ENCODE measurements around the gene HINFP.
A peak's percentile ranks its signal among the peaks of the same experiment; 100 is the strongest.
"Not testable (repeated sequence)": the region's sequence is repeated elsewhere in the genome, so short reads cannot be mapped to it uniquely, and the experiment has no call there.

Gene HINFP

GRCh38 chr11:119130662-119131061 lies 9.3 kb downstream of the HINFP start:
- H3K79me2 ChIP-seq (ENCODE audit: insufficient read depth, low read length): peaks cover 3% of the 10 kb centered on the region
- TF ChIP-seq, protein P1, sequence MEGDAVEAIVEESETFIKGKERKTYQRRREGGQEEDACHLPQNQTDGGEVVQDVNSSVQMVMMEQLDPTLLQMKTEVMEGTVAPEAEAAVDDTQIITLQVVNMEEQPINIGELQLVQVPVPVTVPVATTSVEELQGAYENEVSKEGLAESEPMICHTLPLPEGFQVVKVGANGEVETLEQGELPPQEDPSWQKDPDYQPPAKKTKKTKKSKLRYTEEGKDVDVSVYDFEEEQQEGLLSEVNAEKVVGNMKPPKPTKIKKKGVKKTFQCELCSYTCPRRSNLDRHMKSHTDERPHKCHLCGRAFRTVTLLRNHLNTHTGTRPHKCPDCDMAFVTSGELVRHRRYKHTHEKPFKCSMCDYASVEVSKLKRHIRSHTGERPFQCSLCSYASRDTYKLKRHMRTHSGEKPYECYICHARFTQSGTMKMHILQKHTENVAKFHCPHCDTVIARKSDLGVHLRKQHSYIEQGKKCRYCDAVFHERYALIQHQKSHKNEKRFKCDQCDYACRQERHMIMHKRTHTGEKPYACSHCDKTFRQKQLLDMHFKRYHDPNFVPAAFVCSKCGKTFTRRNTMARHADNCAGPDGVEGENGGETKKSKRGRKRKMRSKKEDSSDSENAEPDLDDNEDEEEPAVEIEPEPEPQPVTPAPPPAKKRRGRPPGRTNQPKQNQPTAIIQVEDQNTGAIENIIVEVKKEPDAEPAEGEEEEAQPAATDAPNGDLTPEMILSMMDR (conservative IDR thresholded peaks at IDR 0.05; ENCODE audit: low read length): no peak
- TF ChIP-seq EZH2phosphoT487 (IDR thresholded peaks at IDR 0.05; ENCODE audit: borderline replicate concordance): no peak
- no peaks in the 10 kb centered on the region for H3K9me3 ChIP-seq (ENCODE audit: insufficient read depth, low read depth, low read length)
- peaks cover 27% of the 10 kb centered on the region; the same call in 1 of the 2 replicates for H3K36me3 ChIP-seq (ENCODE audit: insufficient read depth, low read length)
- H4K20me1 ChIP-seq (ENCODE audit: insufficient read depth, low read length, poor library complexity, severe bottlenecking): no peaks in the 10 kb centered on the region
- no peaks in the 10 kb centered on the region for H3K9me2 ChIP-seq (replicated peaks; ENCODE audit: low read depth, low read length)
- H3K4me2 ChIP-seq (ENCODE audit: low read depth, low read length, poor library complexity, severe bottlenecking): no peak overlapping the region
- H3K4me3 ChIP-seq (ENCODE audit: low read length, poor library complexity, severe bottlenecking): no peak overlapping the region
- no peak overlapping the region for H3K9ac ChIP-seq (ENCODE audit: low read depth, low read length, poor library complexity, severe bottlenecking)
- no peak overlapping the region for H2AFZ ChIP-seq (ENCODE audit: low read length)
- no peaks in the 10 kb centered on the region for H3F3A ChIP-seq (ENCODE audit: low read depth)
- no peaks in the 10 kb centered on the region for H3K27me3 ChIP-seq (ENCODE audit: insufficient read depth, low read length, poor library complexity, severe bottlenecking)
- H3K4me1 ChIP-seq (ENCODE audit: insufficient read depth, low read length, poor library complexity, severe bottlenecking): peaks cover 5% of the 10 kb centered on the region

- Histone ChIP-seq H4K20me1 (ENCODE audit: insufficient read depth, low read length, poor library complexity, severe bottlenecking) (no peaks in the 10 kb centered on the region), H3K36me3 (ENCODE audit: insufficient read depth, low read length) (peaks cover 27% of the 10 kb centered on the region; the same call in 1 of the 2 replicates), H3K9me2 (replicated peaks; ENCODE audit: low read depth, low read length) (no peaks in the 10 kb centered on the region), H2AFZ (ENCODE audit: low read length) (no peak overlapping the region), H3F3A (ENCODE audit: low read depth) (no peaks in the 10 kb centered on the region), H3K27me3 (ENCODE audit: insufficient read depth, low read length, poor library complexity, severe bottlenecking) (no peaks in the 10 kb centered on the region), H3K9ac (ENCODE audit: low read depth, low read length, poor library complexity, severe bottlenecking) (no peak overlapping the region), H3K9me3 (ENCODE audit: insufficient read depth, low read depth, low read length) (no peaks in the 10 kb centered on the region), H3K4me1 (ENCODE audit: insufficient read depth, low read length, poor library complexity, severe bottlenecking) (no peaks in the 10 kb centered on the region), H3K79me2 (ENCODE audit: insufficient read depth, low read length) (no peaks in the 10 kb centered on the region), H3K4me2 (ENCODE audit: low read depth, low read length, poor library complexity, severe bottlenecking) (no peak overlapping the region), H3K4me3 (ENCODE audit: low read length, poor library complexity, severe bottlenecking) (no peak overlapping the region)
- TF ChIP-seq EZH2phosphoT487 (IDR thresholded peaks at IDR 0.05; ENCODE audit: borderline replicate concordance): no peak
- TF ChIP-seq, protein P1 (conservative IDR thresholded peaks at IDR 0.05; ENCODE audit: low read length): peak; percentile 73
Observed at GRCh38 chr11:119134389-119134978, 13.1 kb downstream of the HINFP start.

GRCh38 chr11:119139276-119139675 lies 17.9 kb downstream of the HINFP start:
- not testable (repeated sequence) for H4K20me1 ChIP-seq (ENCODE audit: insufficient read depth, low read length, poor library complexity, severe bottlenecking); H3K4me3 ChIP-seq (ENCODE audit: low read length, poor library complexity, severe bottlenecking); H3K4me1 ChIP-seq (ENCODE audit: insufficient read depth, low read length, poor library complexity, severe bottlenecking); H3K4me2 ChIP-seq (ENCODE audit: low read depth, low read length, poor library complexity, severe bottlenecking); H3K27me3 ChIP-seq (ENCODE audit: insufficient read depth, low read length, poor library complexity, severe bottlenecking); H3F3A ChIP-seq (ENCODE audit: low read depth); H2AFZ ChIP-seq (ENCODE audit: low read length); H3K9ac ChIP-seq (ENCODE audit: low read depth, low read length, poor library complexity, severe bottlenecking); H3K36me3 ChIP-seq (ENCODE audit: insufficient read depth, low read length); H3K79me2 ChIP-seq (ENCODE audit: insufficient read depth, low read length); H3K9me3 ChIP-seq (ENCODE audit: insufficient read depth, low read depth, low read length); H3K9me2 ChIP-seq (replicated peaks; ENCODE audit: low read depth, low read length)

- Histone ChIP-seq H3K9ac (ENCODE audit: low read depth, low read length, poor library complexity, severe bottlenecking) (no peak overlapping the region), H3K9me3 (ENCODE audit: insufficient read depth, low read depth, low read length) (no peaks in the 10 kb centered on the region), H3K4me3 (ENCODE audit: low read length, poor library complexity, severe bottlenecking) (no peak overlapping the region), H2AFZ (ENCODE audit: low read length) (peak overlapping the region; percentile 55), H3K4me1 (ENCODE audit: insufficient read depth, low read length, poor library complexity, severe bottlenecking) (peaks cover 12% of the 10 kb centered on the region), H3K36me3 (ENCODE audit: insufficient read depth, low read length) (no peaks in the 10 kb centered on the region), H3F3A (ENCODE audit: low read depth) (no peaks in the 10 kb centered on the region), H3K27me3 (ENCODE audit: insufficient read depth, low read length, poor library complexity, severe bottlenecking) (peaks cover 4% of the 10 kb centered on the region), H4K20me1 (ENCODE audit: insufficient read depth, low read length, poor library complexity, severe bottlenecking) (no peaks in the 10 kb centered on the region), H3K79me2 (ENCODE audit: insufficient read depth, low read length) (no peaks in the 10 kb centered on the region), H3K4me2 (ENCODE audit: low read depth, low read length, poor library complexity, severe bottlenecking) (no peak overlapping the region), H3K9me2 (replicated peaks; ENCODE audit: low read depth, low read length) (no peaks in the 10 kb centered on the region)
- TF ChIP-seq, protein P1 (conservative IDR thresholded peaks at IDR 0.05; ENCODE audit: low read length): peak; percentile 64
- no peak for TF ChIP-seq EZH2phosphoT487 (IDR thresholded peaks at IDR 0.05; ENCODE audit: borderline replicate concordance)
Observed at GRCh38 chr11:119144825-119145486, 23.6 kb downstream of the HINFP start.
